MG63 (cell line): Measurements from ENCODE around the gene ENTPD8. TPM values are rescaled to one million over a fixed set of nuclear protein-coding genes. Genes with fewer than 3 reads are reported as not detected.
"Not testable (repeated sequence)": the region's sequence is repeated elsewhere in the genome, so short reads cannot be mapped to it uniquely, and the experiment has no call there.

Source experiments
- DNase-seq: peaks from one replicate; pipeline ENCODE4 v3.0.0-alpha.2; 2020
- H3K27me3 ChIP-seq: fragments of 250-450 bp; sonication (Bioruptor Pico); 2 replicates; pipeline ENCODE4 v1.5.1; 2020; ENCODE audit warnings: mild to moderate bottlenecking, moderate library complexity
- H3K36me3 ChIP-seq: fragments of 250-450 bp; sonication (Bioruptor Pico); 2 replicates; pipeline ENCODE4 v1.5.1; 2020; ENCODE audit warnings: mild to moderate bottlenecking, moderate library complexity
- H3K4me3 ChIP-seq: fragments of 250-450 bp; sonication (Bioruptor Pico); 2 replicates; pipeline ENCODE4 v1.5.1; 2020; ENCODE audit warnings: mild to moderate bottlenecking, moderate library complexity
- H3K9me3 ChIP-seq: fragments of 250-450 bp; sonication (Bioruptor Pico); 2 replicates; pipeline ENCODE4 v1.5.1; 2020; ENCODE audit warnings: mild to moderate bottlenecking, moderate library complexity
- total RNA-seq: library from RNA; depleted of rRNA; stranded (reverse); fragments of >200 nt; shearing (Covaris generic); gene quantifications from 2 replicates; pipeline ENCODE4 v1.2.3, GENCODE V29; 2014; ENCODE audit warnings: low replicate concordance

Gene ENTPD8
- total RNA-seq, 1 experiment from 2014 or later = not detected

DNA sequence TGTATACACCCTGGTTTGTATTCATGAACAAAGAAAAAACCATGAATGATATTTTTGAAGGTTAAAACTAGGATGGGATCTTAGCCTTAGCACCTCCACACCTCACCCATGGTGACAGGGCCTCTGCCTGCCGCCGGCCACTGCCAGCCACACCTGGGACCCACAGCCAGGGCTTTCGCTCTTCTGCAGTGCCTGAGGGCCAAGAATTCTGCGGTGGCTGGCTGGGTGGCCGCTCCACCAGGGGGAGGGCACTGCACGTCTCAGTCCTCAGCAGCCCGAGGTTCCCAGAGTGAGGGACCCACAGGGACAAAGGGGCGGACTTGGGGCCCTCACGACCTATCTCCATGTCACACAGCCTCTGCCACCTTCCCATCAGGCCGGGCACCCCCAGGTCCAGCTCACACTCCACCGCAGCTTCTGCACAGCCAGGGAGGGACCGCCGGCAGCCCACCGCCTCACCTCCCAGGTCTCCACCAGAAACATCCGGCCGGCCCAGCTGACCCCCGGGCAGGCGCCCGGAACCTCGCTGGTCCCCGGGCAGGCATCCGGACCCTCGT is 25.1 kb downstream of the ENTPD8 start:
- DNase-seq = no peak
- Histone ChIP-seq H3K9me3 (no peaks in the 10 kb centered on the region), H3K27me3 (no peaks in the 10 kb centered on the region), H3K36me3 (no peaks in the 10 kb centered on the region), H3K4me3 (no peak overlapping the region)

GRCh38 chr9:137415451-137415850 is 25.7 kb downstream of the ENTPD8 start:
- Histone ChIP-seq H3K9me3 (no peaks in the 10 kb centered on the region), H3K36me3 (no peaks in the 10 kb centered on the region), H3K4me3 (no peak overlapping the region), H3K27me3 (no peaks in the 10 kb centered on the region)
- DNase-seq = no peak

GRCh38 chr9:137412431-137412830 is 28.7 kb downstream of the ENTPD8 start:
- Histone ChIP-seq H3K27me3 (no peaks in the 10 kb centered on the region), H3K36me3 (no peaks in the 10 kb centered on the region), H3K4me3 (no peak overlapping the region), H3K9me3 (no peaks in the 10 kb centered on the region)
- no peak for DNase-seq

DNA sequence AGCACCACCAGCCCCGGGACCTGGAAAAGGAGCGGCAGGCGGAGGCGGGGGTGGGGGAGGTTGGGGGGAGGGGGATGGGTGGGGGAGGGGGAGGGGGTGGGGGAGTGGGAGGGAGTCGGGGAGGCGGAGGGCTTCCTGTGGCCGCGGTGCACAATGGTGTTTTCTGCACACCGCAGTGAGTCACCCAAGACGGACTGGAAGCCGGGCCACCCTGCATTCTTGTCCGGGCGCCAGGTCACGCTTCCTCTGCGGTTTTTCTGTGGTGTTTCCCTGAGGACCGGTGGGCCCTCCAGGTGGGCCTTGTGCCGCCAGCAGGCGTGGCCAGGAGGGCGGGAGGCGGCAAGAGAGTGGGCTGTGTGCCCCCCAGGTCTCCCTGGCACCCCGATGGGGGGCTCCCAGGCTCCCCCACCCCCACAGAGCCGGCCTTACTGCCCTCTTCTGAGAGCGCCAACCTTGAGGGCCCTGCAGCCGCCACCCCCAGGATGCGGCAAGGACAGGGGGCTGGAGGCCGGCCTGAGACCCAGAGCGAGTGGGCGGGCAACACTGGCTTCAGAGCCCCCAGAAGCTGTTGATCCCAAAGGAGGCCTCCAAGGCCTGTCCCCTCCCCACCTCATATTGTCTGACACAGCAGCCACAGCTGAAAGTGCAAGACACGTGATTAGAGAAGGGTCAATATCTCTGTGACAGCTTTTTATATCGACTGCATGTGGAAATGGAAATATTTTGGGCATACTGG is 29.3 kb downstream of the ENTPD8 start:
- peak; percentile 92 for DNase-seq
- Histone ChIP-seq H3K9me3 (no peaks in the 10 kb centered on the region), H3K27me3 (no peaks in the 10 kb centered on the region), H3K4me3 (no peak overlapping the region), H3K36me3 (no peaks in the 10 kb centered on the region)

DNA sequence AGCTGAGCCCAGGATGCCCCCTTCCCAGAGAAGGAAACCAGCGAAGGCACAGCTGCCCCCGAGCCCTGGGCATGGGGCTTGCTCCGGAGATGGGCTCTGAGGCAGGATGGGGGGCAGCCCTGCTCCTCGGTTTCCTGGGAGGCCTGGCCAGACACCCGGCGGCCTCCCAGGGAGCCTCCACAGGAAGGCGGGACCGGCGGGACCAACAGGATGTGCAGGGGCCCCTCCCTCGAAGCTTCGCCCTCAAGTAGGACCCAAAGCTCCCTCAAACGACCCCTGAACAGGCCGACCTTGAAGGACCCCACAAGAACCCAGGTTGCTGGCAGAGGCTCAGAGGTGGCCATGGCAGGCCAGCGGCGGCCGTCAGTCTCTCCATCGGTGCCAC is 29.9 kb downstream of the ENTPD8 start:
- H3K9me3 ChIP-seq = no peaks in the 10 kb centered on the region
- H3K4me3 ChIP-seq = no peak overlapping the region
- no peak for DNase-seq
- H3K36me3 ChIP-seq = no peaks in the 10 kb centered on the region
- no peaks in the 10 kb centered on the region for H3K27me3 ChIP-seq

GRCh38 chr9:137410891-137411249 is 30.3 kb downstream of the ENTPD8 start:
- Histone ChIP-seq H3K36me3 (no peaks in the 10 kb centered on the region), H3K27me3 (no peaks in the 10 kb centered on the region), H3K4me3 (no peak overlapping the region), H3K9me3 (no peaks in the 10 kb centered on the region)
- DNase-seq = no peak

DNA sequence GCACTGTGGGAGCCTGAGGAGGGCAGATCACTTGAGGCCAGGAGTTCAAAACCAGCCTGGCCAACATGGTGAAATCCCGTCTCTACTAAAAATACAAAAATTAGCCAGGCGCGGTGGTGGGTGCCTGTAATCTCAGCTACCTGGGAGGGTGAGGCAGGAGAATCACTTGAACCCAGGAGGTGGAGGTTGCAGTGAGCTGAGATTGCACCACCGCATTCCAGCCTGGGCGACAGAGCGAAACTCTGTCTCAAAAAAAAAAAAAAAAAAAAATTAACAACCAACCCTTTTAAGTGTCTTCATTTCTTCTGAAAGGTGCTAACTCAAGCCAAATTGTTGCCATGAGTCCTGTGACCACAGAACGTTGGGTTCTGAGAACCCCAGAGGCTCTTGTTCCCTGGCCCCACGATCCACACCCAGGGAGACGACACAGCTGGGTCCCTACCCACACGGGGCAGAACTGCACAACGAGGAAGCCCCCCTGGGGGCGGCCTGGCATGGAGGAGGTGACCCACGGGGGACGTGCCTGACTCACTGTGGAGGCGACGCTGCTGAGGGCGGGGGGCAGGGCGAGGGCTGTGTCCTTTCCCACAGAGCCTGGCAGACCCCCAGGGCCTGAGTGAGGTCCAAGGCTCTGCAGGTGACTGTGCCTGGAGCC is 30.8 kb downstream of the ENTPD8 start:
- DNase-seq, H3K4me3 ChIP-seq, H3K27me3 ChIP-seq, H3K36me3 ChIP-seq, H3K9me3 ChIP-seq: not testable (repeated sequence)

DNA sequence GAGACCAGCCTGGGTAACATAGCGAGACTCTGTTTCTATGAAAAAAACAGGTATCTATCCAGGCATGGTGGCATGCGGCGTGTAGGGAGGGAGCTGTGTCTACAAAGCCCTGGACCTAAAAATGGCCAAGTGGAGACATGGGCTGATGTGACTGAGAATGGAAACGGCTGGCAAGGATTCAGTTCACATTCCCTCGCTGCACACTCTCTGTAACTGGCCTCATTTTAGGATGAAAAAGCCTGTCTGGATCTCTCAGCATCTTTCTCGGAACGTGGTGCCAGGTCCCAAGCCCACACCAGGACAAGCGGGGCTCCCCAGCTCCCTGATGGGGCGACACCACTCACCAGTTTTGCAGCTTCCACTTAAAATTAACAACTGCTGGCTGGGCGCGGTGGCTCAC is 31.6 kb downstream of the ENTPD8 start:
- Histone ChIP-seq H3K36me3 (no peaks in the 10 kb centered on the region), H3K9me3 (no peaks in the 10 kb centered on the region), H3K27me3 (no peaks in the 10 kb centered on the region), H3K4me3 (no peak overlapping the region)
- DNase-seq = no peak

DNA sequence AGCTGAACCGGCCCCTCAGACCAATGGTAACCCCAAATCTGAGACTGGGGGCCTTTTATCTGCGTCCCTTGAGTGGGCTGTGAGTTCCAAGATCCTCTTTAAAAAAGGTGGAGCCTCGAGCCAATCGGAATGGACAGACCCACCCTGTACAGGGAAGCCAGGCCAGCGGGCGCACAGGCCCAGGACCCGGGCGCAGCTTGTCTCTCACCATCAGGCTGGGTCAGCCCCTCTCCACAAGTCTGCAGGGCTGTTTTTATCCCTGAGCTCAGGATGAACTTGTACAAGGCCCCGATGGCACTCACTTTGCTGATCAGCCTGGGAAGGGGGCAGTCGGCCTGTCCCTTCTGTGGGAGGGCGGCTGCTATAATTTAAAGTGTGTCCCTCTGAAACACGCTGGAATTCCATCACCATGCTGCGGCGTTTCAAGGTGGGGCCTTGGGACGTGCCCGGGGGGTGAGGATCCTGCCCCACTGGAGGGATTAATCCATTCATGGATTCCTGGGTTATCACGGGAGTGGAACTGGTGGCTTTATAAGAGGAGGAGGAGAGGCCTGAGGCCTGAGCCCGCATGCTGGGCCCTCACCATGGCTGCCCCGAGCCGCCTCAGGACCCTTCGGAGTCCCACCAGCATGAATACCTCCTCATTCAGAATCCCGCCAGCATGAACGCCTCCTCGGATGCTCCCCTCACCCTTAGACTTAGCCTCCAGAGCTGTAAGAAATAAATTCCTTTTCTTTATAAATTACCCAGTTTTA is 32.3 kb downstream of the ENTPD8 start:
- Histone ChIP-seq H3K4me3 (no peak overlapping the region), H3K36me3 (no peaks in the 10 kb centered on the region), H3K27me3 (no peaks in the 10 kb centered on the region), H3K9me3 (no peaks in the 10 kb centered on the region)
- no peak for DNase-seq

- Histone ChIP-seq H3K27me3 (no peaks in the 10 kb centered on the region), H3K36me3 (no peaks in the 10 kb centered on the region), H3K9me3 (no peaks in the 10 kb centered on the region), H3K4me3 (no peak overlapping the region)
- DNase-seq = no peak
These were observed 33.4 kb downstream of the ENTPD8 start for GRCh38 chr9:137407590-137408300.

DNA sequence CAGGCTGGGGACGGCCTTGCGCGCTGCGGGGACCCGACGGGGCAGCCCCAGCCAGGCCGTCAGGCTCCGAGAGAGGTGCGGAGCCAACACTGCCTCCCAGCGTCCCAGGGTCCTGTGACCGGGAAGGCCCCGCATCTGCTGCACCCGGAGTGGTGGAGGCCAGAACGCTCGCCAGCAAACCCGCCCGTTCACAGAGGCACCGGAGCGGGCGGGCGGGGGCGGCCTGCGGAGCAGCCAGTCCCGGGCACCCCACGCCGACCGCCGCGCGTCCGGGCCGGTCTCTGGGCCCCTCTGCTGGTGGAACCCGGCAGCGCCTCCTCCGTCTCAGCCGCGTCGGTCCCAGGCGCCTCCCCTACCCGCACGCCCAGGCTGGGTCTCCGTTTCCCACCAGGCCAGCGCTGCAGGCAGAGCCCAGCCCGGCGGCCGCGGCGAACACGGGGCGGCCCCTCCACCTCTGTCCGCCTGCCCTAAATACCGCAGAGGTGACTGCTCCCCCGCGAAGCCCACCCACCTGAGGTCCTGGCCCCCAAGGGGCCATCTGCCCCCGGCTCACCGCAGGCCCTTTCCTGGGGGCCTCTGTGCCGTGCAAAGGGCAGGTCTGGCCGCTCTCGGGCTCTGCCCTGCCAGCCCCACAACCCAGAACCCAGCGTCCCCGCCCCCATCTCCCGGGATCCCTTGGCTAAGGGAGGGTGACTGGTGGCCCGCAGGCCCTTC is 34.1 kb downstream of the ENTPD8 start:
- Histone ChIP-seq H3K36me3 (no peaks in the 10 kb centered on the region), H3K9me3 (no peaks in the 10 kb centered on the region), H3K27me3 (no peaks in the 10 kb centered on the region), H3K4me3 (no peak overlapping the region)
- DNase-seq = peak; percentile 31

DNA sequence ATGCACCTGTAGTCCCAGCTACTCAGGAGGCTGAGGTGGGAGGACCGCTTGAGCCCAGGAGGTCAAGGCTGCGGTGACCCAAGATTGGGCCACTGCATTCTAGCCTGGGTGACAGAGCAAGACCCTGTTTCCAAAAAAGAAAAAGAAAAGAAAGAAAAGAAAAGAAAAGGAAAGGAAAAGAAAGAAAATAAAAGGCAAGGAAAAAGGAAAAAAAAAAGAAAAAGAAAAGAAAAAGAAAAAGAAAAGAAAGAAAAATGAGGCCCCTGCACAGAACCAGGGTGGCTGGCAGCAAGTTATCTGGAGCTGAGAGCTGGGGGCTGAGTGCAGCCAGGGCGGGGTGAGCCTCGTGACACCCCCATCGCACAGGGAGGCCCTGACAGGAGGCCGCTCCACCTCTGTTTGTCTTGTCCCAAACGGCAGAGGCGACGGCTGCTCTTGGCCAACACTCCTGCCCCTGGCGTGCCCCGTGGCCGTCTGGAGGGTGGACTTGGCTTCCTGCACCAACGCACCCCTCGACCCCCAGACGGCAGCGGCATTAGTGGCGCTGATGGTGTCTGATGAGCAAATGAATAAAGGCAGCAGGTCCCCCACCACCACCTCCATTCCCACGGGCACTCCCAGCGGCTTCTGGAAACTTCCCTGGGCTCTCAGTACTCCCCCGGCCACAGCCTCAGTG is 34.9 kb downstream of the ENTPD8 start:
- Histone ChIP-seq H3K9me3 (no peaks in the 10 kb centered on the region), H3K27me3 (no peaks in the 10 kb centered on the region), H3K4me3 (no peak overlapping the region), H3K36me3 (no peaks in the 10 kb centered on the region)
- no peak for DNase-seq

GRCh38 chr9:137405677-137406081 is 35.5 kb downstream of the ENTPD8 start:
- H3K27me3 ChIP-seq = no peaks in the 10 kb centered on the region
- no peak for DNase-seq
- no peaks in the 10 kb centered on the region for H3K36me3 ChIP-seq
- H3K9me3 ChIP-seq = no peaks in the 10 kb centered on the region
- no peak overlapping the region for H3K4me3 ChIP-seq

GRCh38 chr9:137404961-137405567 is 36.1 kb downstream of the ENTPD8 start:
- Histone ChIP-seq H3K27me3 (no peaks in the 10 kb centered on the region), H3K9me3 (no peaks in the 10 kb centered on the region), H3K4me3 (no peak overlapping the region), H3K36me3 (no peaks in the 10 kb centered on the region)
- DNase-seq = no peak

- no peaks in the 10 kb centered on the region for H3K9me3 ChIP-seq
- H3K27me3 ChIP-seq = no peaks in the 10 kb centered on the region
- H3K36me3 ChIP-seq = no peaks in the 10 kb centered on the region
- DNase-seq = no peak
- no peak overlapping the region for H3K4me3 ChIP-seq
These were observed 37.9 kb downstream of the ENTPD8 start for GRCh38 chr9:137403269-137403668.
